Activated CD8-positive, alpha-beta T cell treated with anti-CD3 and anti-CD28 coated beads, Interleukin-2, amount 10 ng/mL, durations not matched to agents 7 days and 5 days (primary cell): ENCODE results near the gene ALDH9A1. TPM values are rescaled to one million over a fixed set of nuclear protein-coding genes. Genes with fewer than 3 reads are reported as not detected.
A peak's percentile ranks its signal among the peaks of the same experiment; 100 is the strongest.
"Not testable (repeated sequence)": the region's sequence is repeated elsewhere in the genome, so short reads cannot be mapped to it uniquely, and the experiment has no call there.

Experiments used
- ATAC-seq: fragments of 150-1000 bp; cut with Tn5 transposase; one replicate; pipeline ENCODE4 v1.10.0; 2021; ENCODE audit warnings: moderate library complexity
- CTCF ChIA-PET: fragments of 350-600 bp; sonication (Branson Sonifier 250); formaldehyde crosslinking; loops from one replicate; lab custom pipeline; 2021; ENCODE audit warnings: antibody characterized with exemption; lab: Charles Lee
- POLR2A ChIA-PET: fragments of 350-600 bp; sonication (Branson Sonifier 250); formaldehyde crosslinking; loops from one replicate; lab custom pipeline; 2021; ENCODE audit warnings: antibody characterized with exemption; lab: Charles Lee
- DNase-seq: peaks from one replicate; pipeline ENCODE4 v3.0.0-alpha.2; 2020
- H3K27ac Mint-ChIP-seq: one replicate; pipeline ENCODE4 v1.8.0; 2021; ENCODE audit warnings: mild to moderate bottlenecking, mixed read lengths
- H3K27me3 Mint-ChIP-seq: one replicate; pipeline ENCODE4 v1.8.0; 2021; ENCODE audit warnings: low read depth, mixed read lengths
- H3K36me3 Mint-ChIP-seq: one replicate; pipeline ENCODE4 v1.8.0; 2021; ENCODE audit warnings: low read depth, mixed read lengths
- H3K4me1 Mint-ChIP-seq: one replicate; pipeline ENCODE4 v1.8.0; 2021; ENCODE audit warnings: low read depth, mixed read lengths
- H3K4me3 Mint-ChIP-seq: one replicate; pipeline ENCODE4 v1.8.0; 2021; ENCODE audit warnings: mild to moderate bottlenecking, mixed read lengths
- H3K9me3 Mint-ChIP-seq: one replicate; pipeline ENCODE4 v1.8.0; 2022; ENCODE audit warnings: mixed read lengths; ENCODE audit not compliant: insufficient read depth
- total RNA-seq, 2 experiments: library from RNA; stranded (reverse); gene quantifications; one replicate each; pipeline ENCODE4 v1.2.3, GENCODE V29; 2021

ALDH9A1 gene
- total RNA-seq, 2 experiments from 2014 or later = 42.7 to 48.2 TPM

GRCh38 chr1:165644064-165644735 lies 54.2 kb downstream of the ALDH9A1 start:
- CTCF ChIA-PET = no interaction called here
- no peaks in the 10 kb centered on the region for H3K36me3 Mint-ChIP-seq
- no peak overlapping the region for H3K27ac Mint-ChIP-seq
- POLR2A ChIA-PET = interaction anchor here (1.2 kb wide), 1 partner anchor 54 kb away, joined by 3 read pairs; the partner anchor contains the start of gene ALDH9A1
- H3K4me3 Mint-ChIP-seq = no peak overlapping the region
- ATAC-seq (no peak), DNase-seq (no peak)
- H3K9me3 Mint-ChIP-seq = no peaks in the 10 kb centered on the region
- peaks cover 26% of the 10 kb centered on the region for H3K4me1 Mint-ChIP-seq
- no peaks in the 10 kb centered on the region for H3K27me3 Mint-ChIP-seq

GRCh38 chr1:165641231-165641987 lies 57.0 kb downstream of the ALDH9A1 start:
- ATAC-seq (no peak), DNase-seq (no peak)
- ChIA-PET POLR2A (interaction anchor here (1.3 kb wide), 1 partner anchor 11 kb away, joined by 3 read pairs; the partner anchor contains the start of gene MGST3), CTCF (no interaction called here)
- Mint-ChIP-seq H3K27me3 (no peaks in the 10 kb centered on the region), H3K4me1 (peaks cover 21% of the 10 kb centered on the region), H3K36me3 (no peaks in the 10 kb centered on the region), H3K4me3 (no peak overlapping the region), H3K9me3 (no peaks in the 10 kb centered on the region), H3K27ac (no peak overlapping the region)

GRCh38 chr1:165639821-165640623 lies 58.3 kb downstream of the ALDH9A1 start:
- Mint-ChIP-seq H3K36me3 (no peaks in the 10 kb centered on the region), H3K27ac (no peak overlapping the region), H3K27me3 (no peaks in the 10 kb centered on the region), H3K4me1 (peaks cover 13% of the 10 kb centered on the region), H3K4me3 (no peak overlapping the region), H3K9me3 (no peaks in the 10 kb centered on the region)
- POLR2A ChIA-PET = no interaction called here
- CTCF ChIA-PET = no interaction called here
- peak; percentile 47 for ATAC-seq
- no peak for DNase-seq

GRCh38 chr1:165638211-165638610 lies 60.2 kb downstream of the ALDH9A1 start:
- POLR2A ChIA-PET, ATAC-seq, H3K27me3 Mint-ChIP-seq, DNase-seq, H3K9me3 Mint-ChIP-seq, H3K4me3 Mint-ChIP-seq, H3K36me3 Mint-ChIP-seq, H3K27ac Mint-ChIP-seq: not testable (repeated sequence)
- peaks cover 15% of the 10 kb centered on the region for H3K4me1 Mint-ChIP-seq
- CTCF ChIA-PET = interaction anchor here (0.6 to 0.7 kb wide), 2 partner anchors 8 to 61 kb away, joined by 3 read pairs; no protein-coding TSS in a partner anchor

- Mint-ChIP-seq H3K4me1 (peaks cover 15% of the 10 kb centered on the region), H3K27me3 (no peaks in the 10 kb centered on the region), H3K27ac (no peak overlapping the region), H3K36me3 (no peaks in the 10 kb centered on the region), H3K9me3 (no peaks in the 10 kb centered on the region), H3K4me3 (no peak overlapping the region)
- ChIA-PET CTCF (interaction anchor here (0.7 kb wide), 1 partner anchor 62 kb away, joined by 3 read pairs; no protein-coding TSS in a partner anchor), POLR2A (no interaction called here)
- ATAC-seq (no peak), DNase-seq (no peak)
Observed at GRCh38 chr1:165637427-165637826, 60.9 kb downstream of the ALDH9A1 start.

- Mint-ChIP-seq H3K36me3 (no peaks in the 10 kb centered on the region), H3K27ac (no peak overlapping the region), H3K27me3 (no peaks in the 10 kb centered on the region), H3K9me3 (no peaks in the 10 kb centered on the region), H3K4me1 (peaks cover 13% of the 10 kb centered on the region), H3K4me3 (no peak overlapping the region)
- ATAC-seq (no peak), DNase-seq (no peak)
- CTCF ChIA-PET = no interaction called here
- POLR2A ChIA-PET = no interaction called here
Observed at GRCh38 chr1:165635823-165636222, 62.5 kb downstream of the ALDH9A1 start.

GRCh38 chr1:165635329-165635728 lies 63.0 kb downstream of the ALDH9A1 start:
- ATAC-seq (no peak), DNase-seq (no peak)
- H3K36me3 Mint-ChIP-seq = no peaks in the 10 kb centered on the region
- H3K27ac Mint-ChIP-seq = no peak overlapping the region
- no peaks in the 10 kb centered on the region for H3K9me3 Mint-ChIP-seq
- ChIA-PET POLR2A (no interaction called here), CTCF (no interaction called here)
- H3K27me3 Mint-ChIP-seq = no peaks in the 10 kb centered on the region
- H3K4me3 Mint-ChIP-seq = no peak overlapping the region
- peaks cover 9% of the 10 kb centered on the region for H3K4me1 Mint-ChIP-seq

- H3K27me3 Mint-ChIP-seq = peaks cover 3% of the 10 kb centered on the region
- H3K27ac Mint-ChIP-seq = no peak overlapping the region
- no peak for DNase-seq
- H3K36me3 Mint-ChIP-seq = no peaks in the 10 kb centered on the region
- no peak overlapping the region for H3K4me3 Mint-ChIP-seq
- no peak for ATAC-seq
- no peaks in the 10 kb centered on the region for H3K9me3 Mint-ChIP-seq
- ChIA-PET CTCF (no interaction called here), POLR2A (no interaction called here)
- peaks cover 7% of the 10 kb centered on the region for H3K4me1 Mint-ChIP-seq
Observed at GRCh38 chr1:165634154-165634921, 64.0 kb downstream of the ALDH9A1 start.

- ATAC-seq = no peak
- H3K4me3 Mint-ChIP-seq = no peak overlapping the region
- CTCF ChIA-PET = interaction anchor here (1.5 kb wide), 1 partner anchor 33 kb away, joined by 4 read pairs; no protein-coding TSS in a partner anchor
- H3K4me1 Mint-ChIP-seq = peaks cover 7% of the 10 kb centered on the region
- peaks cover 7% of the 10 kb centered on the region for H3K27me3 Mint-ChIP-seq
- no peaks in the 10 kb centered on the region for H3K9me3 Mint-ChIP-seq
- H3K36me3 Mint-ChIP-seq = no peaks in the 10 kb centered on the region
- POLR2A ChIA-PET = interaction anchor here (1.4 kb wide), 1 partner anchor 65 kb away, joined by 4 read pairs; the partner anchor contains the start of gene ALDH9A1
- H3K27ac Mint-ChIP-seq = no peak overlapping the region
- no peak for DNase-seq
Observed at GRCh38 chr1:165633614-165634013, 64.7 kb downstream of the ALDH9A1 start.

GRCh38 chr1:165632491-165632890 lies 65.9 kb downstream of the ALDH9A1 start:
- H3K27me3 Mint-ChIP-seq = peaks cover 9% of the 10 kb centered on the region
- DNase-seq = no peak
- H3K4me1 Mint-ChIP-seq = peaks cover 7% of the 10 kb centered on the region

GRCh38 chr1:165632152-165632469 lies 66.3 kb downstream of the ALDH9A1 start:
- Mint-ChIP-seq H3K4me3 (no peak overlapping the region), H3K9me3 (no peaks in the 10 kb centered on the region), H3K27ac (no peak overlapping the region), H3K4me1 (peaks cover 7% of the 10 kb centered on the region), H3K36me3 (no peaks in the 10 kb centered on the region), H3K27me3 (peaks cover 9% of the 10 kb centered on the region)
- DNase-seq = peak; percentile 23
- ATAC-seq = no peak
- ChIA-PET POLR2A (interaction anchor here (0.6 to 2.4 kb wide), 2 partner anchors 66 to 137 kb away, joined by 3 to 10 read pairs; partner anchors contain the start of genes ALDH9A1 and TMCO1), CTCF (interaction anchor here (1.0 to 2.3 kb wide), 3 partner anchors 31 to 293 kb away, joined by 3 to 14 read pairs (median 4); no protein-coding TSS in a partner anchor)

More at GRCh38 chr1:165632491-165632890, 65.9 kb downstream of the ALDH9A1 start:
- ChIA-PET CTCF (interaction anchor here (1.0 to 1.5 kb wide), 2 partner anchors 32 to 292 kb away, joined by 3 to 4 read pairs; no protein-coding TSS in a partner anchor), POLR2A (interaction anchor here (0.6 to 2.4 kb wide), 3 partner anchors 66 to 137 kb away, joined by 3 to 10 read pairs (median 4); partner anchors contain the start of genes ALDH9A1 and TMCO1)
- no peaks in the 10 kb centered on the region for H3K36me3 Mint-ChIP-seq
- no peak for ATAC-seq
- no peak overlapping the region for H3K4me3 Mint-ChIP-seq
- no peak overlapping the region for H3K27ac Mint-ChIP-seq
- H3K9me3 Mint-ChIP-seq = no peaks in the 10 kb centered on the region
